Ovary (tissue), 9 donors: ENCODE measurements around the gene GALNTL6. TPM values are rescaled to one million over a fixed set of nuclear protein-coding genes. Genes with fewer than 3 reads are reported as not detected.

Source experiments
- DNase-seq, 5 donors: peaks; one replicate each; pipeline ENCODE4 v3.0.0-alpha.2; 2019 to 2020
- H3K27ac ChIP-seq, 2 donors: fragments of 200-600 bp; one replicate each; pipeline versions ENCODE4 v1.5.1 to v1.8.0; 2019 to 2022
- H3K27me3 ChIP-seq: fragments of 200-600 bp; one replicate; pipeline ENCODE4 v1.8.0; 2022
- H3K36me3 ChIP-seq: fragments of 200-600 bp; sonication (generic); one replicate; pipeline ENCODE4 v1.5.1; 2019
- H3K4me1 ChIP-seq: one replicate; pipeline ENCODE4 v1.8.1; 2013; ENCODE audit warnings: mild to moderate bottlenecking, moderate library complexity; ENCODE audit not compliant: insufficient read depth
- H3K4me3 ChIP-seq: fragments of 200-600 bp; sonication (generic); one replicate; pipeline ENCODE4 v1.5.1; 2017
- H3K9me3 ChIP-seq, 2 donors: fragments of 200-600 bp in 1 of 2; sonication (generic) in 1 of 2; one replicate each; pipeline versions ENCODE4 v1.5.1 to v1.8.1; 2013 to 2019; ENCODE audit warnings: mild to moderate bottlenecking in 1 of 2, moderate library complexity in 1 of 2
- EP300 ChIP-seq: sonication (generic); formaldehyde crosslinking; IDR thresholded peaks from one replicate; pipeline ENCODE4 v1.6.1; 2017; ENCODE audit warnings: antibody characterized with exemption
- POLR2A ChIP-seq: fragments of 450-650 bp; IDR thresholded peaks from one replicate; pipeline ENCODE4 v1.6.1; 2017; ENCODE audit warnings: antibody characterized with exemption, mild to moderate bottlenecking, moderate library complexity
- WGBS, 3 donors: extraction: QIAGEN DNeasy Blood & Tissue Kit in 1 of 3; methylation state at CpG; one replicate each; pipeline versions ENCODE4 v1.1.5 to v1.1.7; 2013 to 2017; 5-methylcytosine and 5-hydroxymethylcytosine counted together
- intact Hi-C, 4 donors: fragments of 100-400 bp; cut with DNase I; formaldehyde crosslinking; loops; one replicate each; pipeline versions ENCODE4 v1.11.0 to v1.15.1; 2022 to 2023
- polyA plus RNA-seq, 2 donors: library from polyadenylated mRNA; stranded (reverse); fragments of 200-250 nt in 1 of 2; fragments of 350-450 nt in 1 of 2; fragmentation: Illumina TruSeq in 1 of 2; extraction: RNeasy Lipid Tissue Mini Kit (QIAGEN cat#74804) in 1 of 2; gene quantifications; one replicate each; pipeline ENCODE4 v1.2.3, GENCODE V29; 2013 to 2014
- total RNA-seq, 7 donors: library from RNA; depleted of rRNA in 2 of 7; stranded (reverse); fragments of >200 nt in 2 of 7; fragmentation: NEBNext Ultra II Directional in 3 of 7; extraction: Animal tissue kit (Norgen Biotek cat#: 25700) in 3 of 7; gene quantifications; one replicate each; pipeline versions ENCODE4 v1.1.0 to v1.2.4, GENCODE V29; 2016 to 2023
- TF ChIP-seq, protein P1 (sequence below), 3 donors: fragments of 450-650 bp in 2 of 3; fragments of 200-600 bp in 1 of 3; IDR thresholded peaks; one replicate each; pipeline versions ENCODE4 v1.5.1 to v1.8.0; 2016 to 2022; ENCODE audit warnings: antibody characterized with exemption in 3 of 3, mild to moderate bottlenecking in 1 of 3
- donor health status: DM: no; HTN: no; CAD: no; lungs with moderate emphysema.
- donor health status: DM: no; HTN: no; CAD: no.
- donor health status: Bipolar disorder and iron deficiency.
- donor health status: DM: yes; HTN: yes; CAD: no.
- donor health status: DM: no; HTN: no; CAD: no.
- donor health status: DM: yes; HTN: yes; CAD: no.

Gene GALNTL6
- total and polyA plus RNA-seq, 9 donors = 0.11 to 1.8 TPM; not detected in 7

- H3K36me3 ChIP-seq = no peaks in the 10 kb centered on the region
- no peaks in the 10 kb centered on the region for H3K4me1 ChIP-seq
- no peak overlapping the region for H3K27ac ChIP-seq
- no peak overlapping the region for H3K4me3 ChIP-seq
- H3K9me3 ChIP-seq = no peaks in the 10 kb centered on the region
- DNase-seq = no peak
- H3K27me3 ChIP-seq = peaks cover 2% of the 10 kb centered on the region
- TF ChIP-seq POLR2A (no peak), EP300 (no peak)
- TF ChIP-seq, protein P1, sequence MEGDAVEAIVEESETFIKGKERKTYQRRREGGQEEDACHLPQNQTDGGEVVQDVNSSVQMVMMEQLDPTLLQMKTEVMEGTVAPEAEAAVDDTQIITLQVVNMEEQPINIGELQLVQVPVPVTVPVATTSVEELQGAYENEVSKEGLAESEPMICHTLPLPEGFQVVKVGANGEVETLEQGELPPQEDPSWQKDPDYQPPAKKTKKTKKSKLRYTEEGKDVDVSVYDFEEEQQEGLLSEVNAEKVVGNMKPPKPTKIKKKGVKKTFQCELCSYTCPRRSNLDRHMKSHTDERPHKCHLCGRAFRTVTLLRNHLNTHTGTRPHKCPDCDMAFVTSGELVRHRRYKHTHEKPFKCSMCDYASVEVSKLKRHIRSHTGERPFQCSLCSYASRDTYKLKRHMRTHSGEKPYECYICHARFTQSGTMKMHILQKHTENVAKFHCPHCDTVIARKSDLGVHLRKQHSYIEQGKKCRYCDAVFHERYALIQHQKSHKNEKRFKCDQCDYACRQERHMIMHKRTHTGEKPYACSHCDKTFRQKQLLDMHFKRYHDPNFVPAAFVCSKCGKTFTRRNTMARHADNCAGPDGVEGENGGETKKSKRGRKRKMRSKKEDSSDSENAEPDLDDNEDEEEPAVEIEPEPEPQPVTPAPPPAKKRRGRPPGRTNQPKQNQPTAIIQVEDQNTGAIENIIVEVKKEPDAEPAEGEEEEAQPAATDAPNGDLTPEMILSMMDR (IDR thresholded peaks at IDR 0.05) = no peak
- WGBS, 3 donors = 34 to 48% (median 45%) methylated on average over 1 of the region's 1 CpG
- intact Hi-C loops = no loop called here
Observed at GRCh38 chr4:172253409-172253808, 440.2 kb downstream of the GALNTL6 start.

DNA sequence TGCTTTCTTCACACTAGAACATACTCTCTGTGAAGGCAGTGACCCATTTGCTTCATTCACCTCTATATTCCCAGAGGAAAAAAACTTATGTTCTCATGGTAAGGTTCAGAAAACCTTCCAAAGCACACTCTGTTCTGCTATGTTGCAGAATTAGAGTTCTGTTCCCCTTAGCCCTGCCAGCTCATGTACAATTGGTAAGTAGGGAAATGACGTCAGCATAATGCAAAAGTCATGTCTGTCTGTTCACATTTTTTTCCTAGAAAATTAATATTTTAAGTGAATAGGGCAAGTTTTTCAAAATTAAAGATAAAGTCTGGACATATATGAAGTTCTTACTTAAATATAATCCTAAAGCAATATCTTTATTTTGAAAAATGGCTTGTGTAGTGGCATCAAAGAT is 443.6 kb downstream of the GALNTL6 start:
- intact Hi-C loops = no loop called here
- no peak for DNase-seq
- WGBS, 3 donors = 70 to 74% (median 73%) methylated on average over 1 of the region's 1 CpG
- H3K27me3 ChIP-seq = peaks cover 2% of the 10 kb centered on the region
- no peaks in the 10 kb centered on the region for H3K4me1 ChIP-seq
- H3K27ac ChIP-seq = no peak overlapping the region
- H3K4me3 ChIP-seq = no peak overlapping the region
- TF ChIP-seq EP300 (no peak), POLR2A (no peak)
- no peaks in the 10 kb centered on the region for H3K36me3 ChIP-seq
- H3K9me3 ChIP-seq = no peaks in the 10 kb centered on the region

DNA sequence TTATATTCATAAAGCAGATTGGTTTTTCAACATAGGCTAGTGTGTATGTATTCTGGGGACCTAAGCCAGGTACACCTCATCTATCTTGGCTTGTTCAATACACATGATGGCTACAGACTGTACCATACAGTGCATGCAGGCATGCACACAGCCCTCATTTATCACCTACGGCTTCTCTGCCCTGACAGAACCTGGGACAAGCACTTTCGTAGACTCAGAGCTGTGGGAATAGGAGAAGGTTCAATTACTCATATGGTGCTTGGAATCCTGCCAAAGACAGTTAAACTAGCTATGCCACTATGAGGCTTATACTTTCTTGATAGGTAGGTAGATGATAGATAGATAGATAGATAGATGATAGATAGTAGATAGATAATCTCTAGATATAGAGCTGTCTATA is 457.2 kb downstream of the GALNTL6 start:
- Histone ChIP-seq H3K9me3 (no peaks in the 10 kb centered on the region), H3K36me3 (no peaks in the 10 kb centered on the region), H3K27me3 (no peaks in the 10 kb centered on the region), H3K4me3 (no peak overlapping the region), H3K27ac (no peak overlapping the region), H3K4me1 (no peaks in the 10 kb centered on the region)
- no peak for DNase-seq
- 50 to 53% (median 52%) methylated on average over 2 of the region's 2 CpGs for WGBS, 3 donors
- intact Hi-C loops = no loop called here
- TF ChIP-seq POLR2A (no peak), EP300 (no peak)
- TF ChIP-seq, protein P1 (IDR thresholded peaks at IDR 0.05) = no peak

- TF ChIP-seq, protein P1 (IDR thresholded peaks at IDR 0.05) = no peak
- TF ChIP-seq EP300 = no peak
- no peak for TF ChIP-seq POLR2A
- no peaks in the 10 kb centered on the region for H3K4me1 ChIP-seq
- DNase-seq = no peak
- intact Hi-C loops = no loop called here
- no peaks in the 10 kb centered on the region for H3K9me3 ChIP-seq
- no peaks in the 10 kb centered on the region for H3K27me3 ChIP-seq
- H3K36me3 ChIP-seq = no peaks in the 10 kb centered on the region
- no peak overlapping the region for H3K4me3 ChIP-seq
- no peak overlapping the region for H3K27ac ChIP-seq
Observed at GRCh38 chr4:172287117-172287516, 473.9 kb downstream of the GALNTL6 start.

DNA sequence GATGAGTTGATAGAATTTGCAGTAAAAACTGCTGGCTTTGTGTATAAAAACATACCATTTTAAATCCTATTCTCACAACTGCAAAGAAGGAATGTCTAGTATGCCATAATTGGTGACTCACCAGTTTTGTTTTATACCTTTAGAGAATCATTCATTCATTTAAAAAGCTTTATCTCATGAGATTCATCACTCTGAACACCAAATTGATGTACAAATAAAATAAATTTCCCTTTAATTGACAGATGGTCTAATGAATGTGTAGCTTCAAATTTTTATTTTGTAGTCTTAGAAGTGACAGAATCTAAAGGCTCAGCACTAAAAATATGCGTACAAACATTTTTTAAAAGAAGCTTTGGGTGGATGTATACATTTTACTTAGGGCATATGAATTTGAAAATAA is 492.5 kb downstream of the GALNTL6 start:
- intact Hi-C loops = loop anchor here in 1 of 4 donors (10.0 kb wide), 1 partner anchor 1511 kb away; no protein-coding TSS in a partner anchor
- no peak overlapping the region for H3K27ac ChIP-seq

More for the DNA sequence above, 492.5 kb downstream of the GALNTL6 start:
- 80 to 91% (median 84%) methylated on average over 1 of the region's 1 CpG for WGBS, 3 donors
- no peak for DNase-seq
- Histone ChIP-seq H3K4me1 (no peaks in the 10 kb centered on the region), H3K27me3 (no peaks in the 10 kb centered on the region), H3K9me3 (no peaks in the 10 kb centered on the region), H3K36me3 (no peaks in the 10 kb centered on the region), H3K4me3 (no peak overlapping the region)
- TF ChIP-seq, protein P1 (IDR thresholded peaks at IDR 0.05) = no peak
- TF ChIP-seq EP300 (no peak), POLR2A (no peak)
